ENCODE measurements around the gene LMNTD2. TPM values are rescaled to one million over a fixed set of nuclear protein-coding genes. Genes with fewer than 3 reads are reported as not detected.

The LMNTD2 gene
- total RNA-seq, 4 donors from 2014 or later, result 1.3 to 5.9 (median 3.2) TPM

DNA sequence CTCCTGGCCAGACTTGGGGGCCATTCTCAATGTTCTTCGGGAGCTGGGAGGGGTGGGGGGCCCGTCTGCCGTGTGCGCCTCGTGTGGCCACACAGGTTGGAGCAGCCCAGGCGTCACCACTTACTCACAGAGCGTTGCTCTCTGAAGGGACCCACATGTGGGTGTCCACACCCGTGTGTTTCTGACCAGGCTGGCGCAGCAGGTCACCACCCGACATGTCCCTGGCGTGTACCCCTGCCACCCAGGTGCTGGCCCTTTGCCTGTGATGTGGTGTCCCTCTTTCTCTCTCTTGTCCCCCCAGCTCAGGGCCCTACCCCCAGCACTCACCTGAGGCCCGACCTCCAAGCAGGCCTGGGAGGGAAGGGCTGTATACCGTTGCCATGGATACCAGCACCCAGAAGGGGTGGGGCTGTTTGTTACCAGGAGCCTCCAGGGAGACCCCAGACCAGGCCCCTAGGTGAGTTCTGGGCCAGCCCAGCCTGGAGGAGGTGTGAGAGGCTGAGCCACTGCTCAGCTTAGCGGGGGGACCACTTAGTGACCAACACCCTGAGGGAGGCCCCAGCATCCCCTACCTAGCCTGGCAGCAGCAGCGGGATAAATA, 1.4 kb downstream of the LMNTD2 start:
- WGBS, 2 donors, result 79 to 91% methylated on average over 12 to 15 of the region's 15 CpGs
- Histone ChIP-seq H3K4me3 (no peak overlapping the region), H3K27ac (peak overlapping the region in 1 of 4 donors; percentile 34), H3K36me3 (no peaks in the 10 kb centered on the region), H3K4me1 (peaks cover 0 to 46% (median 20%) of the 10 kb centered on the region in 4 donors), H3K27me3 (peaks cover 0 to 62% of the 10 kb centered on the region in 2 donors), H3K9me3 (no peaks in the 10 kb centered on the region)
- no peak for DNase-seq (ENCODE audit: low spot score in 2 of 2)
- no peak for TF ChIP-seq POLR2A (IDR thresholded peaks at IDR 0.05)

DNA sequence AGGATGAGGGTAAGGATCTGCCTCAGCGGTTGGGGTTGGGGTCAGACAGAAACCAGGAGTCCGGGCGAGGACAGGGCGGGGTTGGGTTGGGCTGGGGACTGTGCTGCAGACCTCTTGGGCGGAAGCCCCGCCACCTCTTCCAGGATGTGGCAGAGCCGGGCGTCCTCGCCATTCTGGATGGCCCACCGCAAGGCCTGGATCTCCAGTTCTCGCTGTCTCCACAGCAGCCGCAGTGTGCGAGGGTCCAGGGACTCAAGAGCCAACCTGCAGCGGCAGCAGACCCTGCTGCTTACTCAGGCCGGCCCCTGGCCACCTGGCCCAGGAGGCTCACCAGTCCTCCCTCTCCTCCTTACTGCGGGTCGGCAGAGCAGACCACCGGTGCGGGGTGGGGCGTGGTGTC, 2.0 kb downstream of the LMNTD2 start:
- H3K36me3 ChIP-seq, result no peaks in the 10 kb centered on the region
- H3K4me1 ChIP-seq, result peaks cover 0 to 46% (median 20%) of the 10 kb centered on the region in 4 donors
- peaks cover 0 to 68% of the 10 kb centered on the region in 2 donors for H3K27me3 ChIP-seq
- TF ChIP-seq EP300 (IDR thresholded peaks at IDR 0.05) (no peak), POLR2A (IDR thresholded peaks at IDR 0.05) (no peak)
- TF ChIP-seq, protein P1, sequence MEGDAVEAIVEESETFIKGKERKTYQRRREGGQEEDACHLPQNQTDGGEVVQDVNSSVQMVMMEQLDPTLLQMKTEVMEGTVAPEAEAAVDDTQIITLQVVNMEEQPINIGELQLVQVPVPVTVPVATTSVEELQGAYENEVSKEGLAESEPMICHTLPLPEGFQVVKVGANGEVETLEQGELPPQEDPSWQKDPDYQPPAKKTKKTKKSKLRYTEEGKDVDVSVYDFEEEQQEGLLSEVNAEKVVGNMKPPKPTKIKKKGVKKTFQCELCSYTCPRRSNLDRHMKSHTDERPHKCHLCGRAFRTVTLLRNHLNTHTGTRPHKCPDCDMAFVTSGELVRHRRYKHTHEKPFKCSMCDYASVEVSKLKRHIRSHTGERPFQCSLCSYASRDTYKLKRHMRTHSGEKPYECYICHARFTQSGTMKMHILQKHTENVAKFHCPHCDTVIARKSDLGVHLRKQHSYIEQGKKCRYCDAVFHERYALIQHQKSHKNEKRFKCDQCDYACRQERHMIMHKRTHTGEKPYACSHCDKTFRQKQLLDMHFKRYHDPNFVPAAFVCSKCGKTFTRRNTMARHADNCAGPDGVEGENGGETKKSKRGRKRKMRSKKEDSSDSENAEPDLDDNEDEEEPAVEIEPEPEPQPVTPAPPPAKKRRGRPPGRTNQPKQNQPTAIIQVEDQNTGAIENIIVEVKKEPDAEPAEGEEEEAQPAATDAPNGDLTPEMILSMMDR (IDR thresholded peaks at IDR 0.05), result no peak
- WGBS, 2 donors, result 86 to 87% methylated on average over 15 to 20 of the region's 20 CpGs
- no peak overlapping the region for H3K27ac ChIP-seq
- no peak for DNase-seq (ENCODE audit: low spot score in 2 of 2)
- H3K4me3 ChIP-seq, result no peak overlapping the region
- no peaks in the 10 kb centered on the region for H3K9me3 ChIP-seq

DNA sequence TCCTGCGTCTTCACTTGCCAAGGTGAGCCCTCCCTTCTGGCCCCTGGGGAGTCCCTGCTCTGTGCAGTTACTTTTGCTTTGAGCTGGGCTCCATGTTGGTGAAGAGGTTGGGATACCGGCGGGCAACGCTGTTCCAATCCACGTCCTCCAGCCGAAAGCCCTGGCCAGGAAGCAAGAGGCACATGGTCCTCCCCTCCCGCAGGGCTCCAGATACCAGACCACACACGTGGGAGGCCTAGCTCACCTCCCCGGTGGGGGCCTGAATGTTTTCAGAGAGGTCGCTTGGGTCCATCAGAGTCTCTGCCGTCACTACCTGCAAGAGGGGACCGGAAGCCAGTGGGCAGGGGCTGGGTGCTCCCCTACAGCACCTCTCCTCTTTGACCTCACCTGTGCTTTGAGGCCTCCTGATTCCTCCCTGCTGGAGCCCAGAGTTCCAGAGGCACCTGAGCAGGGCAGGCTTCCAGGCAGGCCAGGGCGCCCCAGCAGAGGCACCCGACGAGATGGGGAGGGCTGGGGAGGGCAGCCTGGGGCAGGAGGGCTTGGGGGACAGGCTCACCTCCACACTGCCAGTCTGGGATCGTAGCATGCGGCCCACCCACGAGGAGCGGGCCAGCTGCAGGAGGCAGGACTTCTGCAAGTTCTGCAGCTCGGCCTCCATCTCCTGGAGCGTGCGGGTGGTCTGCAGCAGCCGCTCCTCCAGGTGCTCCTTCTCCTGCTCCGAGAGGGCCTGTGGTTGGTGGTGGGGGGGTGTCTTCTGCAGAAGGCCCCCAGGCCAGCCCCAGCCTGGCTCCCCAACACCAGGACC, 3.0 kb downstream of the LMNTD2 start:
- TF ChIP-seq, protein P1 (IDR thresholded peaks at IDR 0.05), result no peak
- no peak for TF ChIP-seq POLR2A (IDR thresholded peaks at IDR 0.05)
- no peak for TF ChIP-seq EP300 (IDR thresholded peaks at IDR 0.05)
- Histone ChIP-seq H3K4me3 (no peak overlapping the region), H3K36me3 (no peaks in the 10 kb centered on the region), H3K27ac (no peak overlapping the region), H3K4me1 (peaks cover 0 to 46% (median 20%) of the 10 kb centered on the region in 4 donors), H3K9me3 (no peaks in the 10 kb centered on the region), H3K27me3 (peaks cover 0 to 78% of the 10 kb centered on the region in 2 donors)
- WGBS, 2 donors, result 77 to 93% methylated on average over 11 to 16 of the region's 24 CpGs
- no peak for DNase-seq (ENCODE audit: low spot score in 2 of 2)

DNA sequence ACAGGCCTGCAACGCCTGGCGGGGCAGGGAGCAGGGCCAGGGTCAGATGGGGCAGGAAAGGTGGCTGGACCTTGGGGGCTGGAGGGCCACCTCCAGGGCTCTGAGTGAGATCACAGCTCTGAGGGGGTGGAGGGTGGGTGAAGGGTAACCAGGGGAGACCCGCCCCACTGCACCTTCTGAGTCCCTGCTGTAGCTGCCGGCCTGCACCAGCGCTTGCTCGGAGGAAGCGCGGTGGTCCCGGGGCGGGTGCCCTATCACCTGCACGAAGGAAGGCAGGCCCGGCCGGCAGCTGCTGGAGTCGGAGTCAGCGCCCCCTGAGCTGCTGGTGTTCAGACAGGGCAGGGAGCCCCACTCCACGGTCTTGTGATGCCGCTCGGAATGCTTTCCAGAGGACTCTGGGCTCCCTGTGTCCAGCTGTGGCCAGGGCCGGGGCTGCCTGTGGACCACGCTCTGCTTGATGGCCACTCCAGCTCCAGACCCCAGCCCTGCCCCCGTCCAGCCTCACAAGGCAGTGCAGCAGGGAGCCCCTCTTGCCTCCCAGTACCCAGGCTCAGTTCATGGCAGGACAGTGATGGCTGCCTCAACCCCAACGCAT, 3.8 kb downstream of the LMNTD2 start:
- H3K36me3 ChIP-seq, result no peaks in the 10 kb centered on the region
- no peak overlapping the region for H3K4me3 ChIP-seq
- 62 to 69% methylated on average over 16 to 22 of the region's 22 CpGs for WGBS, 2 donors
- TF ChIP-seq, protein P1 (IDR thresholded peaks at IDR 0.05), result no peak
- no peak for TF ChIP-seq EP300 (IDR thresholded peaks at IDR 0.05)
- TF ChIP-seq POLR2A (IDR thresholded peaks at IDR 0.05), result no peak
- peaks cover 0 to 40% (median 19%) of the 10 kb centered on the region in 4 donors for H3K4me1 ChIP-seq
- H3K27me3 ChIP-seq, result peaks cover 0 to 85% of the 10 kb centered on the region in 2 donors
- DNase-seq (ENCODE audit: low spot score in 2 of 2), result no peak
- no peaks in the 10 kb centered on the region for H3K9me3 ChIP-seq
- H3K27ac ChIP-seq, result no peak overlapping the region

DNA sequence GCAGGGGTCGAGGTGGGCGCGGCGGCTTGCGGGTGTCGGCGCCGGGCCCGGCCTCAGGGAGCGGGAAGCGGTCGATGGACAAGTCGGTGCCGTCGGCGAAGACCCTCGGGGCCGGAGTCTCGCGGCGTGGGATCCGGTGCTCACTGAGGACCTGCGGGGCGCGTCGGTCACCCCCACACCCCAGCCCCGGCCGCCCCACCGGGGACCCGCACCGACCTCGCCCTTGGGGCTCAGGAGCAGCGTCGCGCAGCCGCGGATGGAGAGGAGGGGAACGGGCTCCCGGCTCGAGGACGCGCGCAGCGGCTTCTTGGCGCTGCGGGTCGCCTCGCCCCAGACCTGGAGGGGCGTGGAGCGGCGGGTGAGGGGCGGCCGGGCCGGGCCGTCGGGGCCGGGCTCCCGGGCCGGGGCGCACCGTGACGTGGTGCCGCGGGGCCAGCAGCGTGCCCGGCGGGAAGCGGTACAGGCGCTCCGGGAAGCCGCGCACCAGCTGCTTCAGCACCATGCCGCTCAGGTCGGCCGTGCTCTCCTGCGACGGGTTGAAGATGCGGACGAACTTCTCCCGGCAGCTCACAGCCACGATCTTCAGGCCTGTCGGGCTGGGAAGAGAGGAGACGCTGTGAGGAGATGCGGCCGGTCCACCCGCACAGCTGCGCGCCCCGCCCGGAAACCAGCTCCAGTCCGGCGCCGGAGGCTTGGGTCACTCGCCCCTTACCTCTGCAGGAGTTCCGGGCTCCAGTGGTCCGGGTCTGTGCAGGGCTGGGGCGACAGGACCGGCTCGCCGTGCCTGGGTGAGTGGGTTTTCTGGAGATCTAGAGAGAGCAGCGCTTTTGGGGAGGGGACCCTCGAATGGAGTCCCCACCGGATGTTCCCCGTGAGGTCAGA, 4.5 kb downstream of the LMNTD2 start:
- Histone ChIP-seq H3K27ac (no peak overlapping the region), H3K4me3 (peak overlapping the region in 2 of 4 donors; percentile 32 to 36), H3K27me3 (peaks cover 0 to 85% of the 10 kb centered on the region in 2 donors), H3K9me3 (no peaks in the 10 kb centered on the region), H3K36me3 (no peaks in the 10 kb centered on the region), H3K4me1 (peaks cover 0 to 32% (median 16%) of the 10 kb centered on the region in 4 donors)
- TF ChIP-seq EP300 (IDR thresholded peaks at IDR 0.05), result no peak
- TF ChIP-seq, protein P1 (IDR thresholded peaks at IDR 0.05), result no peak
- TF ChIP-seq POLR2A (IDR thresholded peaks at IDR 0.05), result no peak
- WGBS, 2 donors, result 5 to 11% methylated on average over 10 to 47 of the region's 104 CpGs
- no peak for DNase-seq (ENCODE audit: low spot score in 2 of 2)

All from tibial nerve (tissue), 4 donors.